Inferior parietal cortex (tissue), 1 donor: ENCODE measurements around the gene TEDC2.

Experiments
- DNase-seq: peaks from one replicate; pipeline ENCODE4 v3.0.0-alpha.2; 2016; ENCODE audit errors: extremely low spot score

TEDC2 gene

GRCh38 chr16:2513405-2514332 is 53.8 kb downstream of the TEDC2 start, which contains the start of gene ATP6V0C:
ATP6V0C (plus strand) TSS chr16:2513952; CDS start chr16:2514104, 152 bp downstream.
- peak; percentile 89 for DNase-seq
